Liver (tissue), 3 donors: ENCODE measurements around the gene CHD5.

ENCODE experiments used
- RAD21 ChIP-seq, 2 donors: IDR thresholded peaks; 2 replicates each; pipeline ENCODE4 v1.6.1; 2016; ENCODE audit warnings: antibody characterized with exemption in 2 of 2, mild to moderate bottlenecking in 2 of 2
- TF ChIP-seq, protein P1 (sequence below): fragments of 150-350 bp; IDR thresholded peaks from 2 replicates; pipeline ENCODE4 v1.5.1; 2017; ENCODE audit warnings: improper control_type of control experiment, low read depth, low read length; ENCODE audit not compliant: missing input control
- donor health status: healthy.
- donor health status: healthy.

DNA sequence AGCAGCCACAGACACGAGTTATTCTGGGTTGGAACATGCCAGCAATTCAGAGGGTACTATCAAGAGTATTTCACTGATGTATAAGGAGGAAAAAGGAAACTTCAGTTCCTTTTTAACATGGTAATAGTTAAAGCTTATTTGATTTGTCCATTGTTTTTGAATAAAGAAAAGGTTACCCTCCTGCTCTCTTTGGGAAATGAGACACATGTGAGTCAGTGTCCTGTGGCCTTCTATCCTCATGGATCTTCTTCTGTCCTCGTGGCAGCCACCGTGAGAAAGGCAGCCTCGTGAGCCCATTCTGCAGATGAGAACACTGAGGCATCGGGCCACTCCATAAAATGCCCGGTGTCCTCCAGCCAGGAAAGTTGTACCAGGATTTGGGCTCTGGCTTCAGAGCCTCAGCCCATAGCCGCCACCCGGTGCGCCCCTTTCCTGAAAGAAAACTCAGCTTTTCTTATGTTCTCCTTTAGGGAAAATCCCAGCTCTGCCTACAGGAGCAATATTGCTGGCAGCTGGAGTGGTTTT is 109.6 kb downstream of the CHD5 start:
- no peak for TF ChIP-seq RAD21 (IDR thresholded peaks at IDR 0.05)
- TF ChIP-seq, protein P1, sequence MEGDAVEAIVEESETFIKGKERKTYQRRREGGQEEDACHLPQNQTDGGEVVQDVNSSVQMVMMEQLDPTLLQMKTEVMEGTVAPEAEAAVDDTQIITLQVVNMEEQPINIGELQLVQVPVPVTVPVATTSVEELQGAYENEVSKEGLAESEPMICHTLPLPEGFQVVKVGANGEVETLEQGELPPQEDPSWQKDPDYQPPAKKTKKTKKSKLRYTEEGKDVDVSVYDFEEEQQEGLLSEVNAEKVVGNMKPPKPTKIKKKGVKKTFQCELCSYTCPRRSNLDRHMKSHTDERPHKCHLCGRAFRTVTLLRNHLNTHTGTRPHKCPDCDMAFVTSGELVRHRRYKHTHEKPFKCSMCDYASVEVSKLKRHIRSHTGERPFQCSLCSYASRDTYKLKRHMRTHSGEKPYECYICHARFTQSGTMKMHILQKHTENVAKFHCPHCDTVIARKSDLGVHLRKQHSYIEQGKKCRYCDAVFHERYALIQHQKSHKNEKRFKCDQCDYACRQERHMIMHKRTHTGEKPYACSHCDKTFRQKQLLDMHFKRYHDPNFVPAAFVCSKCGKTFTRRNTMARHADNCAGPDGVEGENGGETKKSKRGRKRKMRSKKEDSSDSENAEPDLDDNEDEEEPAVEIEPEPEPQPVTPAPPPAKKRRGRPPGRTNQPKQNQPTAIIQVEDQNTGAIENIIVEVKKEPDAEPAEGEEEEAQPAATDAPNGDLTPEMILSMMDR: no peak
